Progenitor cell of endocrine pancreas (in vitro differentiated cells): ENCODE measurements around the gene BPI. TPM values are rescaled to one million over a fixed set of nuclear protein-coding genes. Genes with fewer than 3 reads are reported as not detected.
"Not testable (repeated sequence)": the region's sequence is repeated elsewhere in the genome, so short reads cannot be mapped to it uniquely, and the experiment has no call there.

ENCODE experiments used
- DNase-seq: peaks from one replicate; pipeline ENCODE4 v3.0.0; 2021; ENCODE audit warnings: low spot score; ENCODE audit not compliant: unreplicated experiment
- H3K27ac Mint-ChIP-seq: 2 replicates; pipeline ENCODE4 v1.8.0; 2021; ENCODE audit warnings: mild to moderate bottlenecking, moderate library complexity, mixed read lengths
- H3K27me3 Mint-ChIP-seq: 2 replicates; pipeline ENCODE4 v1.8.0; 2021; ENCODE audit warnings: mixed read lengths
- H3K36me3 Mint-ChIP-seq: 2 replicates; pipeline ENCODE4 v1.8.0; 2022; ENCODE audit warnings: mixed read lengths; ENCODE audit not compliant: insufficient read depth
- H3K4me1 Mint-ChIP-seq: 2 replicates; pipeline ENCODE4 v1.8.0; 2021; ENCODE audit warnings: low read depth, mixed read lengths
- H3K4me3 Mint-ChIP-seq: 2 replicates; pipeline ENCODE4 v1.8.0; 2021; ENCODE audit warnings: low read depth, mild to moderate bottlenecking, moderate library complexity, mixed read lengths
- H3K9me3 Mint-ChIP-seq: 2 replicates; pipeline ENCODE4 v1.8.0; 2021; ENCODE audit warnings: low read depth, mixed read lengths
- CTCF ChIP-seq: fragments of 200-600 bp; sonication (generic); IDR thresholded peaks from one replicate; pipeline ENCODE4 v1.5.0; 2021; ENCODE audit warnings: antibody characterized with exemption, mild to moderate bottlenecking; ENCODE audit not compliant: unreplicated experiment
- total RNA-seq: library from RNA; stranded (reverse); gene quantifications from 2 replicates; pipeline ENCODE4 v1.2.1, GENCODE V29; 2021

The BPI gene
- total RNA-seq, 1 donor from 2014 or later, result not detected

- Mint-ChIP-seq H3K27ac (no peak overlapping the region), H3K36me3 (no peaks in the 10 kb centered on the region), H3K27me3 (peaks cover 5% of the 10 kb centered on the region), H3K4me3 (no peak overlapping the region), H3K9me3 (no peaks in the 10 kb centered on the region), H3K4me1 (peaks cover 2% of the 10 kb centered on the region)
- no peak for DNase-seq
- no peak for TF ChIP-seq CTCF
Observed at GRCh38 chr20:38308447-38308846, 4.5 kb downstream of the BPI start.

GRCh38 chr20:38311091-38311490 lies 7.1 kb downstream of the BPI start:
- H3K4me3 Mint-ChIP-seq, result no peak overlapping the region

GRCh38 chr20:38311491-38311890 lies 7.5 kb downstream of the BPI start:
- Mint-ChIP-seq H3K27me3 (peaks cover 9% of the 10 kb centered on the region), H3K27ac (no peak overlapping the region), H3K36me3 (no peaks in the 10 kb centered on the region), H3K9me3 (no peaks in the 10 kb centered on the region), H3K4me1 (peaks cover 2% of the 10 kb centered on the region), H3K4me3 (no peak overlapping the region)
- no peak for DNase-seq
- no peak for TF ChIP-seq CTCF

More at GRCh38 chr20:38311091-38311490, 7.1 kb downstream of the BPI start:
- no peak overlapping the region for H3K27ac Mint-ChIP-seq
- H3K4me1 Mint-ChIP-seq, result peaks cover 2% of the 10 kb centered on the region
- TF ChIP-seq CTCF, result no peak
- no peak for DNase-seq
- no peaks in the 10 kb centered on the region for H3K36me3 Mint-ChIP-seq
- no peaks in the 10 kb centered on the region for H3K9me3 Mint-ChIP-seq
- H3K27me3 Mint-ChIP-seq, result peaks cover 6% of the 10 kb centered on the region

- Mint-ChIP-seq H3K4me3 (no peak overlapping the region), H3K27me3 (peaks cover 9% of the 10 kb centered on the region), H3K9me3 (no peaks in the 10 kb centered on the region), H3K36me3 (no peaks in the 10 kb centered on the region), H3K4me1 (peaks cover 2% of the 10 kb centered on the region), H3K27ac (no peak overlapping the region)
- DNase-seq, result no peak
- TF ChIP-seq CTCF, result no peak
Observed at GRCh38 chr20:38313676-38314075, 9.7 kb downstream of the BPI start.

- not testable (repeated sequence) for H3K4me3 Mint-ChIP-seq, H3K4me1 Mint-ChIP-seq, H3K27ac Mint-ChIP-seq, H3K36me3 Mint-ChIP-seq, H3K9me3 Mint-ChIP-seq, DNase-seq, H3K27me3 Mint-ChIP-seq
Observed at GRCh38 chr20:38314350-38314749, 10.4 kb downstream of the BPI start.

GRCh38 chr20:38315290-38315966 lies 11.5 kb downstream of the BPI start:
- H3K27me3 Mint-ChIP-seq, result peaks cover 18% of the 10 kb centered on the region
- DNase-seq, result no peak
- no peaks in the 10 kb centered on the region for H3K36me3 Mint-ChIP-seq
- no peaks in the 10 kb centered on the region for H3K9me3 Mint-ChIP-seq
- H3K4me1 Mint-ChIP-seq, result peaks cover 2% of the 10 kb centered on the region
- no peak for TF ChIP-seq CTCF
- no peak overlapping the region for H3K27ac Mint-ChIP-seq
- no peak overlapping the region for H3K4me3 Mint-ChIP-seq
